Loucy (cell line): Measurements from ENCODE around the gene PSMB5.

Experiments
- EZH2phosphoT487 ChIP-seq: fragments of 200-600 bp; IDR thresholded peaks from 2 replicates; pipeline ENCODE4 v1.6.1; 2018; ENCODE audit warnings: antibody characterized with exemption, mild to moderate bottlenecking, moderate library complexity, borderline replicate concordance
- TF ChIP-seq, protein P1 (sequence below): fragments of 200-600 bp; sonication (generic); conservative IDR thresholded peaks from 2 replicates; pipeline ENCODE4 v1.5.1; 2014; ENCODE audit warnings: mild to moderate bottlenecking, antibody characterized with exemption, low read length

DNA sequence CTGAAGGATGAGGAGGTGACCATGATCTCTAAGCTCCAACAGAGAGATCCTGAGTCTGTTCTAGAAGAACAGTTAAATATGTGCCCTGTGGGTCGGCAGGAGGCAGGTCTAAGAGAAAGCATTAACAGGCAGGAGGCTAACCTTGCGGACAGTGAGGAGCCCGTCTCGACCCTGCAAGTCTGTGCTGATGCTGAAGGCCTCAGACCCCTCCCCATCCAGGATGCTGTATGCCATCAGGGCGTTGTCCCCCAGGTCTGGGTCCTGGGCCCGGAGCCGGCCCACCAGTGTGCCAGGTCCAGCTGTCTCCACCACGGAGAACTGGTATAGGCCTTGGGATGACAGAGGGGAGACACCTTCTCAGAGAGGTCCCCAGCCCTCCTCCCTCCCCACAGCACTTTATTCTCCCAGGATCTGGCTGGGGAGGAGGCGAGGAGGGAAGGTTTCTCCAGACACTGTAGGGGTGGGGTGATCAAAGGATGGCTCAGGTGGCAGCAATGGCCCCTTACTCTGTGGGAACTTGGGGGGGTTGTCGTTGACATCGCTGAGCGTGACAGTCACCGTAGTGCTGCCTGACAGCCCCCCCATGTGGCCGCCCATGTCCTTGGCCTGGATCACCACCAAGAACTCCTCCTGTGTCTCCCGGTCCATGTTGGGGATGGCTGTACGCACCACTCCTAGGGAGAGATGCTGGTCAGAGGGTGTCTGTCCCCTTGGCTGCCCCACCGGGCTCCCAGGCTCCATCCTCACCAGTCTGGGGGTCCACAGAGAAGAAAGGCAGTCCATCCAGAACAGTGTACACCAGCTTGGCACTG is 19.5 kb upstream of the PSMB5 start:
- TF ChIP-seq, protein P1, sequence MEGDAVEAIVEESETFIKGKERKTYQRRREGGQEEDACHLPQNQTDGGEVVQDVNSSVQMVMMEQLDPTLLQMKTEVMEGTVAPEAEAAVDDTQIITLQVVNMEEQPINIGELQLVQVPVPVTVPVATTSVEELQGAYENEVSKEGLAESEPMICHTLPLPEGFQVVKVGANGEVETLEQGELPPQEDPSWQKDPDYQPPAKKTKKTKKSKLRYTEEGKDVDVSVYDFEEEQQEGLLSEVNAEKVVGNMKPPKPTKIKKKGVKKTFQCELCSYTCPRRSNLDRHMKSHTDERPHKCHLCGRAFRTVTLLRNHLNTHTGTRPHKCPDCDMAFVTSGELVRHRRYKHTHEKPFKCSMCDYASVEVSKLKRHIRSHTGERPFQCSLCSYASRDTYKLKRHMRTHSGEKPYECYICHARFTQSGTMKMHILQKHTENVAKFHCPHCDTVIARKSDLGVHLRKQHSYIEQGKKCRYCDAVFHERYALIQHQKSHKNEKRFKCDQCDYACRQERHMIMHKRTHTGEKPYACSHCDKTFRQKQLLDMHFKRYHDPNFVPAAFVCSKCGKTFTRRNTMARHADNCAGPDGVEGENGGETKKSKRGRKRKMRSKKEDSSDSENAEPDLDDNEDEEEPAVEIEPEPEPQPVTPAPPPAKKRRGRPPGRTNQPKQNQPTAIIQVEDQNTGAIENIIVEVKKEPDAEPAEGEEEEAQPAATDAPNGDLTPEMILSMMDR = peak; percentile 69
- TF ChIP-seq EZH2phosphoT487 = no peak
